ENCODE measurements around the gene NPBWR2. TPM values are rescaled to one million over a fixed set of nuclear protein-coding genes. Genes with fewer than 3 reads are reported as not detected.

Gene NPBWR2
- total RNA-seq, 1 donor from 2014 or later, result not detected

DNA sequence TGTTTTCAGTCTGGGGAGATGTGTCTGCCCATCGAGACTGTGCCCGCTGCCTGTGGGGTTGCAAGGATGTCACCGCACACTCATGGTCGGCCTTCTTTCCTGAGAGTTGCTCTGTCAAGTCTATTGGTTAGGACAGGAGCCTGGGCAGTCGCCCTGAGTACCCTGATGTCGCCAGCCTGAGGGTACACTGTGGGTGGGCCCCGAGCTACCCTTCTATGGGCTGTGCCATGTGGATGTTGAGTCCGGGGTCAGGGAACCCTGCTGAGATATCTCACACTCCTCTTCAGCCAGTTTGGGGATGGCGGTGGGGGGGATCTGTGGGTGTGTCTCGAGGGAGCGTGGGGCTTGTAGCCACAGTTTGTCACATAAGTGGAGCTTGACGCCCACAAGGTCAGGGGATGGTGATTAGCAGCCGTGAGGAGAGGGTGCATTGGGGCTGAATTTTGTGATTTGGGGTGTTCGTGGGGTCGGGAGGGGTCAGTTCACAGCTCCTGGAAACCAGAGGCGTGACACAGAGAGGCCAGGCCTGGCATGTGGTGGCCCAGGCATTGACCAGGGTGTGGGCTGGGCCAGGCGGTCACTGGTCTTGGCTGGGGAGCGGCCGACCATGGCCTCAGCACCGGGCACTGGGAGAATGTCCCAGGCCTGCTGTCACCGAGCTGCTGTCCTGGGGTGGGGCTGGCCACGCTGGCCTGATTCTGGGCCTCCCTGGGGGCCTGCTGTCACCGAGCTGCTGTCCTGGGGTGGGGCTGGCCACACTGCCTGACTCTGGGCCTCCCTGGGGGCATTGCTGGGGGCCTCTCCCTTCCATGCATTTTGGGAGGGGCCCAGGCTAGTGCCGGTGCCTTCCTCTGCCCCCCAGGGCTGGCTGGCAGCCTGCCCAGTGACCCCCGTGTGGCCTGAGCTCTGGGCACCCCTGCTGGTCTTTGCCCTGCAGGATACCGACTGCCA, 1.6 kb upstream of the NPBWR2 start:
- DNase-seq (ENCODE audit: extremely low spot score, unreplicated experiment), result no peak
- Mint-ChIP-seq H3K9me3 (ENCODE audit: unreplicated experiment) (no peaks in the 10 kb centered on the region), H3K27me3 (ENCODE audit: unreplicated experiment) (peaks cover 10% of the 10 kb centered on the region)

DNA sequence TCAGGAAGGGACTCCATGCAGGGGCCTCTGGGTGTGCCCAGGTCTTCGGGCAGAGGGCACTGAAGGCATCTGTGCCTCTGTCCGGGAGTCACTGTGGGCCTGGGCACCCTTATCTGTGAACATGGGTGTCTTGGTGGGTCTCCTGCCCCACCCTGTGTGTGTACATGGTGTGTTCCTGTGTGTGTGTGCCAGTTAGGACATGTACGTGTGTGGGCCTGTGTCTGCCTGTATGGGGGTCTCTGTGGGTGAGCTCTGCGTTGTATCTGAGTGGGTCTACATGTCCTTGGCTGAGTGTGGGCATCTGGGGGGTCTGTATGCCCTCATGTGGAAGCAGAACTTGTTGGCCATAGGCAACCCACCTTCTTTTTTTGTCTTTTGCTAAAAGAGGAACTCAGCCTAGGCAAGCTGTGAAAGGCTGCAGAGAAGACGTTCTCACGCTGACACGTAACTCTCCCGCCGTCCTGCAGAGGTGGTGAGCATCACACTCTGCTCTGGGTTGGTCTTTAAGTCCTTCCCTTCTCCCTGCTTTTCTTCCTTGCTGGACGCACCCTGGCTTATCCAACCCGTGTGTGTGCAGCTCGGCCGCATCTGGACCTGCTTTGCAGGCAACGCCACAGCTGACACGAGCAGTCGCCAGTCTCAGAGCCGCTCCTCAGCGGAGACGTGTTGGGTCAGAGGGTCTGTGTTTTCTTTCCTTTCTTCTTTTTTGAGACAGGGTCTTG, 532 bp upstream of the NPBWR2 start:
- H3K4me1 Mint-ChIP-seq (ENCODE audit: unreplicated experiment), result no peaks in the 10 kb centered on the region
- no peaks in the 10 kb centered on the region for H3K9me3 Mint-ChIP-seq (ENCODE audit: unreplicated experiment)
- H3K36me3 Mint-ChIP-seq (ENCODE audit: unreplicated experiment), result no peaks in the 10 kb centered on the region
- H3K4me3 Mint-ChIP-seq (ENCODE audit: unreplicated experiment), result no peak overlapping the region
- H3K27me3 Mint-ChIP-seq (ENCODE audit: unreplicated experiment), result peaks cover 20% of the 10 kb centered on the region
- TF ChIP-seq, protein P1, sequence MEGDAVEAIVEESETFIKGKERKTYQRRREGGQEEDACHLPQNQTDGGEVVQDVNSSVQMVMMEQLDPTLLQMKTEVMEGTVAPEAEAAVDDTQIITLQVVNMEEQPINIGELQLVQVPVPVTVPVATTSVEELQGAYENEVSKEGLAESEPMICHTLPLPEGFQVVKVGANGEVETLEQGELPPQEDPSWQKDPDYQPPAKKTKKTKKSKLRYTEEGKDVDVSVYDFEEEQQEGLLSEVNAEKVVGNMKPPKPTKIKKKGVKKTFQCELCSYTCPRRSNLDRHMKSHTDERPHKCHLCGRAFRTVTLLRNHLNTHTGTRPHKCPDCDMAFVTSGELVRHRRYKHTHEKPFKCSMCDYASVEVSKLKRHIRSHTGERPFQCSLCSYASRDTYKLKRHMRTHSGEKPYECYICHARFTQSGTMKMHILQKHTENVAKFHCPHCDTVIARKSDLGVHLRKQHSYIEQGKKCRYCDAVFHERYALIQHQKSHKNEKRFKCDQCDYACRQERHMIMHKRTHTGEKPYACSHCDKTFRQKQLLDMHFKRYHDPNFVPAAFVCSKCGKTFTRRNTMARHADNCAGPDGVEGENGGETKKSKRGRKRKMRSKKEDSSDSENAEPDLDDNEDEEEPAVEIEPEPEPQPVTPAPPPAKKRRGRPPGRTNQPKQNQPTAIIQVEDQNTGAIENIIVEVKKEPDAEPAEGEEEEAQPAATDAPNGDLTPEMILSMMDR (IDR thresholded peaks at IDR 0.05), result no peak
- no peak for DNase-seq (ENCODE audit: extremely low spot score, unreplicated experiment)
- no peak overlapping the region for H3K27ac Mint-ChIP-seq (ENCODE audit: unreplicated experiment)

More for the DNA sequence above, 1.6 kb upstream of the NPBWR2 start:
- no peaks in the 10 kb centered on the region for H3K4me1 Mint-ChIP-seq (ENCODE audit: unreplicated experiment)
- TF ChIP-seq, protein P1 (IDR thresholded peaks at IDR 0.05), result no peak
- no peak overlapping the region for H3K4me3 Mint-ChIP-seq (ENCODE audit: unreplicated experiment)
- H3K36me3 Mint-ChIP-seq (ENCODE audit: unreplicated experiment), result no peaks in the 10 kb centered on the region
- H3K27ac Mint-ChIP-seq (ENCODE audit: unreplicated experiment), result no peak overlapping the region

DNA sequence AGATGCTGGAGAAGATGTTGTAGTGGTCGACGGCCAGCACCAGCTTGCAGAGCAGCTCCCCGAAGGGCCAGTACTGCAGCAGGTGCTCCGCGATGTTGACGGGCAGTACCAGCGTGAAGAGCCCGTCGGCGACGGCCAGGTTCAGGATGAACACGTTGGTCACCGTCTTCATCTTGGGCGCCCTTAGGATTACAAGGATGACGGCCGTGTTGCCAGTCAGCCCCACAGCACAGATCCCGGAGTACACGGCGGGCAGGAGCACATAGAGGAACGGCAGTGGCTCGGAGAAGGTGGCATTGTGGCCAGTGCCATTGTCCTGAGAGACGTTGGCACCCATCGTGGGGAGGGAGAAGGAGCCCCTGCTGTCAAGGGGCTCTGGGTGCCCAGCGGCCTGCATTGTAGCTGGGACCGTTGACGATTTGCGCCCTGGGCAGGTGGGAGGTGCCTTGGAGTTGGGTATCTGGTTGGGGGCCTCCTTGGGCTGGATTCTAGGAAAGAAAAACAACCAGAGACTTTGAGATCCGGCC, 867 bp downstream of the NPBWR2 start:
- Mint-ChIP-seq H3K9me3 (ENCODE audit: unreplicated experiment) (no peaks in the 10 kb centered on the region), H3K27me3 (ENCODE audit: unreplicated experiment) (peaks cover 25% of the 10 kb centered on the region), H3K4me3 (ENCODE audit: unreplicated experiment) (no peak overlapping the region), H3K36me3 (ENCODE audit: unreplicated experiment) (no peaks in the 10 kb centered on the region), H3K27ac (ENCODE audit: unreplicated experiment) (no peak overlapping the region), H3K4me1 (ENCODE audit: unreplicated experiment) (peaks cover 3% of the 10 kb centered on the region)
- TF ChIP-seq, protein P1 (IDR thresholded peaks at IDR 0.05), result no peak
- DNase-seq (ENCODE audit: extremely low spot score, unreplicated experiment), result no peak

DNA sequence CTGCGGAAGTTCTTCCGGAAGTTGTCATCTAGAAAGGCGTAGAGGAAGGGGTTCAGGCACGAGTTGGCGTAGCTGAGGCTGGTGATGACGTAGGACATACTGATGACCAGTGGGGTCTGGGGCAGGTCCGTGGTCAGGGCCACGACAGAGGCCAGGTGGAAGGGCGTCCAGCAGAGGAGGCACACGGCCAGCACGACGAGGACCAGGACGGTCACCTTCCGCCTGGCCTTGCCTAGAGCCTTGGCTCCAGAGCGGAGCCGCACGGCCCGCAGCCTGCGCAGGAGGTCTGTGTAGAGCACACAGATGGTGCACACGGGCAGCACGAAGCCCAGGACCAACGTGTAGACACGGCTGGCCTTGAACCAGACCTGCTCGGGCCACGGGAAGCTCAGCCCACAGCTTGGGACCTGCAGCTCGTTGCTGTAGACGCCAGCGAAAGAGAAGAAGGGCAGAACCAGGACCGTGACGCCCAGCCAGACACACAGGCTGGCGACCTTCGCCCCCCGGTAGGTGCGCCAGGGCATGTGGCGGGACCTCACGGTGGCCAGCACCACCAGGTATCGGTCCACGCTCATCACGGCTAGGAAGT, 1.4 kb downstream of the NPBWR2 start:
- Mint-ChIP-seq H3K4me1 (ENCODE audit: unreplicated experiment) (peaks cover 4% of the 10 kb centered on the region), H3K27ac (ENCODE audit: unreplicated experiment) (no peak overlapping the region), H3K27me3 (ENCODE audit: unreplicated experiment) (peaks cover 30% of the 10 kb centered on the region), H3K4me3 (ENCODE audit: unreplicated experiment) (no peak overlapping the region), H3K36me3 (ENCODE audit: unreplicated experiment) (no peaks in the 10 kb centered on the region), H3K9me3 (ENCODE audit: unreplicated experiment) (no peaks in the 10 kb centered on the region)
- DNase-seq (ENCODE audit: extremely low spot score, unreplicated experiment), result no peak
- TF ChIP-seq, protein P1 (IDR thresholded peaks at IDR 0.05), result no peak

Data from osteocyte (in vitro differentiated cells).